ENCODE data around the gene RYR3. TPM values are rescaled to one million over a fixed set of nuclear protein-coding genes. Genes with fewer than 3 reads are reported as not detected.

RYR3 gene
- total RNA-seq, 4 donors from 2014 or later, result 0.18 to 3.3 (median 2.3) TPM

DNA sequence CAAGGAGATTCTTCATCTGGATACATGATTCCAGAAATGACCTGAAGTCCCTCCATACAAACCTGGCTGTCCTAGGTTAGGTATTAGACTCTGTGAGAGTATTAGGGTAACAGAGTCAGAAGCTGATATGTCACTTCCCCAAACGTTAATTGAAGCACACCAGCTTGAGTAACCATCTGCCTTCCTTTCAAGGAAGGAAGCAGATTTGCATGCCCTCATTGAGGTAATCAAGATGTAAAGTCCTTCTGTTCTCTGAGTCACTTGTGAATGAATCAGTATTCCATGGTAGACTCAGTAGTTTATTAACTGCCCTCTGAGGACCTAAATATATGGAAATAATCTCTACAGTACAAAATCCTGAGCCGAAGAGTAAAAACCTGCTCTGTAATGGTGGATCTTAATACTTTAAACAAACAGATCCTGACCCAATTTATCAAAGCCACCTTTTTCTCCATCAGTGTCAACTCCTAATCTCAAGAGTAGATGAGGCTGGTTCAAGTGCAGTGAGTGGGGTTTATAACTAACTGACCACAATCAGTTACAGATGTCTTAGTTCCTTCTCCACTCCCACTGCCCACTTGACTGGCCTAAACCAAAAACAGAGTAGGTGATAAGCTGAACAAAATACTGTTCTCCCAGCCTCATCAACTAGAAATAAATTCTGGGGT lies 411.4 kb downstream of the RYR3 start:
- H3K36me3 ChIP-seq, result no peaks in the 10 kb centered on the region
- no peak for DNase-seq
- TF ChIP-seq POLR2A (IDR thresholded peaks at IDR 0.05), result no peak
- TF ChIP-seq CTCF (IDR thresholded peaks at IDR 0.05), result no peak
- H3K4me1 ChIP-seq, result no peaks in the 10 kb centered on the region
- H3K9me3 ChIP-seq, result no peaks in the 10 kb centered on the region
- no peaks in the 10 kb centered on the region for H3K27me3 ChIP-seq
- no peak overlapping the region for H3K4me3 ChIP-seq
- no peak overlapping the region for H3K27ac ChIP-seq

DNA sequence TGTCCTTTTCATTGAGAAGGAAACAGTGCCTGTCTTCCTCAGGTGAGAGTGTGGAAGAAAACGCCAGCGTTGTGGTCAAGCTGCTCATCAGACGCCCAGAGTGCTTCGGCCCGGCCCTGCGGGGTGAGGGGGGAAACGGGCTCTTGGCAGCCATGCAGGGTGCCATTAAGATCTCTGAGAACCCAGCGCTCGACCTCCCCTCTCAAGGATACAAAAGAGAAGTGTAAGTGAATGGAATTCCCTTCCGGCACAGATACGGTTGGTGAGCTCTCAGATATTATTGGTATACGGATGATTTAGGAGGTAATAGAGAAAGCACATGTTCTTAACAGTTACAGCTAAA lies 411.9 kb downstream of the RYR3 start:
- Histone ChIP-seq H3K9me3 (no peaks in the 10 kb centered on the region), H3K36me3 (no peaks in the 10 kb centered on the region), H3K4me3 (no peak overlapping the region), H3K27me3 (no peaks in the 10 kb centered on the region), H3K27ac (no peak overlapping the region), H3K4me1 (no peaks in the 10 kb centered on the region)
- TF ChIP-seq POLR2A (IDR thresholded peaks at IDR 0.05) (no peak), CTCF (IDR thresholded peaks at IDR 0.05) (no peak)
- no peak for DNase-seq

DNA sequence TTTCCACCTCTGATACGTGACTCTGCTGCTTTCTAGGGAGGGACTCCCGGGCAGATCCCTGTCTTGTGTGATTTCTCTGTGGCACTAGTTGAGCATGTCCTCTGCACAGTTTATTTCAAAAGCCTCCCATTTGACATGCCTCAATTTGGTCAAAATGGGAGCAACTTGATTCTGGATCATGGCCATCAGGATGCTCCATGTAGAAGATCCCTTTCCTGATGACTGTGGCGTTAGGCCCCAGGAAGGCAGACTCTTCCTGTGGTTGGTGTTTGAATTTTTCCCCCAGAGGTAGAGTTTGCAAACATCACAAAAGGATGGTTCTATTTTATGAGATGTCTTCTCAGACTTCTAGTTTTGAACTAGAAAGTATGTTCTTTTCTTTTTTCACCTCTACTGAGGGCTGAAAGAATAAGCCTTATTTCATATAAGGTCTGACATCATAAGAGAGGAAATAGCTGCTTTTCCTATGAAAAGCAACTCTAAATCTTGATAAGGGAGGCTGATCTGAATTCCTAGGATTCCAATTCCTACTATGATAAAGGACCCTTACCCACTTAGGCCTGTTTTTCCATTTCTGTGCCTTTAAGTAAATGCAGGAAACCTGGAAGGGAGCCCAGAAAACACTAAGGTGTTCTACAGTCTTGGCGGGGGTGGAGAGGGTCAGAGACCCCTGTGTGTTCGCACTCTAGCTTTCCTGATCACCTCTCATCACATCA lies 413.7 kb downstream of the RYR3 start:
- H3K4me1 ChIP-seq, result no peaks in the 10 kb centered on the region
- H3K9me3 ChIP-seq, result no peaks in the 10 kb centered on the region
- H3K27me3 ChIP-seq, result no peaks in the 10 kb centered on the region
- H3K36me3 ChIP-seq, result no peaks in the 10 kb centered on the region
- TF ChIP-seq POLR2A (IDR thresholded peaks at IDR 0.05), result no peak
- no peak for TF ChIP-seq CTCF (IDR thresholded peaks at IDR 0.05)
- H3K4me3 ChIP-seq, result no peak overlapping the region
- H3K27ac ChIP-seq, result no peak overlapping the region
- no peak for DNase-seq

DNA sequence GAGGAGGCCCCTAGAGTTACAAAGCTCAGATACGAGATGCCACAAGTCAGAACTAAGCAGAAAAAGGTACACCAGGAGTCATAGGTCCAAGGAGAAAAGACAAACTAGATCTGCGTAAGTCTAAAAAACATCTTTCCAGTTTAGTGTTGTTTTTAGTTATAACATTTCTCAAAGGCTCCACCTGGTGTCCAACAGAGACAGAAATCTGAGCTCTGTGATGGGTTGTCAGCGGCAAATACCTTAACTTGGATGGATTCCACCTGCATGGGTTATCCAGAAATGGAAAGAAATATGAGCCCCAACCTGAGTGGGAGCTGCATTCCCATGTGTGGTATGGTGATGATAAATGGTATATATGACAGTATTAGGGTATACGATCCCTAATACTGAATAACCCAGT lies 418.9 kb downstream of the RYR3 start:
- H3K9me3 ChIP-seq, result no peaks in the 10 kb centered on the region
- no peak for DNase-seq
- TF ChIP-seq POLR2A (IDR thresholded peaks at IDR 0.05), result no peak
- no peak for TF ChIP-seq CTCF (IDR thresholded peaks at IDR 0.05)
- no peaks in the 10 kb centered on the region for H3K27me3 ChIP-seq
- no peak overlapping the region for H3K27ac ChIP-seq
- no peak overlapping the region for H3K4me3 ChIP-seq
- no peaks in the 10 kb centered on the region for H3K36me3 ChIP-seq
- H3K4me1 ChIP-seq, result no peaks in the 10 kb centered on the region

DNA sequence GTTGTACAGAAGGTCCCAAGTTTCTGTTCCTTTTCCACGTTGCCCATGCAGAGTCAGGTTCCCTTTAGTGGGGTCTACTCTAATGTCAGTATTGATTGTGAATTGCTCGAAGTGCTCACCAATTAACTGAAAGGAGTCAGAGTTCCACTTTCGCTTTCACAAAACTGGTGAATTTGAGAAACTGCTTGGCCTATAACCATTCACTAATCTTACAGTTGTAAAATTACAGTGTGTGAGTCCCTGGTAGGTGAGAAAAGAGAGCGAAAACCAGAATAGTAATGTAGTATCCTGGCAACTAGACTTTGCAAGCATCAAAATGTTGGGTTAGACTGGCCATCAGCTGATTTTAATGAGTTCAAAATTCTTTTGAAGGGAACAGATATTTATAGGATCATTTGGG lies 420.0 kb downstream of the RYR3 start:
- no peak for TF ChIP-seq POLR2A (IDR thresholded peaks at IDR 0.05)
- TF ChIP-seq CTCF (IDR thresholded peaks at IDR 0.05), result no peak
- Histone ChIP-seq H3K36me3 (no peaks in the 10 kb centered on the region), H3K27me3 (no peaks in the 10 kb centered on the region), H3K27ac (no peak overlapping the region), H3K4me3 (no peak overlapping the region), H3K9me3 (no peaks in the 10 kb centered on the region), H3K4me1 (no peaks in the 10 kb centered on the region)
- no peak for DNase-seq
